ENCODE results near the gene RPL37. TPM values are rescaled to one million over a fixed set of nuclear protein-coding genes. Genes with fewer than 3 reads are reported as not detected.
A peak's percentile ranks its signal among the peaks of the same experiment; 100 is the strongest.

Gene RPL37
- total and polyA plus RNA-seq, 2 donors (not counting 3 experiments of a cell fraction or from before 2014, with no cell fraction given) = 259 to 1,348 TPM

DNA sequence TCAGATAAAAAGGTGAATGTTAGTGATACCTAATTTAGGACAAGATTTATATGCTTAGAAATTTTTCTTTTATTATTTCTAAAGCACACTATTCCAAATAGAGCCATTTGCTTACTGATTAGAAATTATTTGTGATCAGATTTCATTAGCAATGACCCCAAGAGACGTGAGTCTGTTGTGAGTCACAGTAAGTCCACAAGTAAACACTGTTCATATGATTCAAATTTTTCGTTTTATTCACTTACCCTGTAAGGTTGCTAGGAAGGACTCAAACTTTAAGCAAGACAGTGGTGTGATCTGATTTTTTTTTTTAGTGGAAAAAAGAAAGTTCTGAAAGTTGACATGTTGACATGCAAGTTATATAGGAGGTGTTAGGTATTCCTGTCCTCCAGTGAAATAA lies 7.3 kb upstream of the RPL37 start:
- ChIA-PET CTCF (interaction anchor here (0.6 to 1.6 kb wide), 4 partner anchors 10 to 1470 kb away, joined by 3 to 6 read pairs (median 4); no protein-coding TSS in a partner anchor), POLR2A (interaction anchor here (2.2 kb wide), 1 partner anchor 9 kb away, joined by 8 read pairs; no protein-coding TSS in a partner anchor)
- H3K9me3 ChIP-seq (replicated peaks; ENCODE audit: control insufficient read depth, insufficient read depth, low read length) = no peaks in the 10 kb centered on the region
- H3K9ac ChIP-seq (replicated peaks; ENCODE audit: extremely low read depth, insufficient read depth, low read length) = peak overlapping the region; percentile 98
- H3K4me1 ChIP-seq (ENCODE audit: control insufficient read depth, extremely low read depth, insufficient read depth, low read length) = peaks cover 17% of the 10 kb centered on the region
- H3K36me3 ChIP-seq (ENCODE audit: control insufficient read depth in 2 of 2, extremely low read depth in 1 of 2, insufficient read depth in 2 of 2, low read length in 2 of 2) = peaks cover 0 to 3% of the 10 kb centered on the region in 2 experiments
- peak overlapping the region; percentile 100 for H3K4me2 ChIP-seq (ENCODE audit: insufficient read depth, low read length)
- H2AFZ ChIP-seq (ENCODE audit: low read depth, low read length) = no peak overlapping the region
- no peaks in the 10 kb centered on the region for H3K9me1 ChIP-seq (replicated peaks; ENCODE audit: control insufficient read depth, extremely low read depth, insufficient read depth, low read length)
- intact Hi-C loops (cut with micrococcal nuclease) (no loop called here), dilution Hi-C loops (cut with MboI; ENCODE audit: extremely low pct_ligation_motif_present, low sequenced_read_pairs) (no loop called here)
- H3K4me3 ChIP-seq (replicated peaks in 1 of 3; ENCODE audit: insufficient read depth in 1 of 3, low read depth in 1 of 3, low read length in 3 of 3) = peak overlapping the region; percentile 50 to 98 (median 87)
- DNase-seq (ENCODE audit: low read depth, low spot score) (peak; percentile 55), FAIRE-seq (no peak)
- H3K27ac ChIP-seq (ENCODE audit: insufficient read depth, low read depth, low read length) = peak overlapping the region; percentile 95
- peaks cover 42% of the 10 kb centered on the region for H3K79me2 ChIP-seq (ENCODE audit: control insufficient read depth, insufficient read depth, low read length)
- TF ChIP-seq MAX (IDR thresholded peaks at IDR 0.05; ENCODE audit: insufficient read depth, insufficient read length) = no peak
- TF ChIP-seq, protein P1, sequence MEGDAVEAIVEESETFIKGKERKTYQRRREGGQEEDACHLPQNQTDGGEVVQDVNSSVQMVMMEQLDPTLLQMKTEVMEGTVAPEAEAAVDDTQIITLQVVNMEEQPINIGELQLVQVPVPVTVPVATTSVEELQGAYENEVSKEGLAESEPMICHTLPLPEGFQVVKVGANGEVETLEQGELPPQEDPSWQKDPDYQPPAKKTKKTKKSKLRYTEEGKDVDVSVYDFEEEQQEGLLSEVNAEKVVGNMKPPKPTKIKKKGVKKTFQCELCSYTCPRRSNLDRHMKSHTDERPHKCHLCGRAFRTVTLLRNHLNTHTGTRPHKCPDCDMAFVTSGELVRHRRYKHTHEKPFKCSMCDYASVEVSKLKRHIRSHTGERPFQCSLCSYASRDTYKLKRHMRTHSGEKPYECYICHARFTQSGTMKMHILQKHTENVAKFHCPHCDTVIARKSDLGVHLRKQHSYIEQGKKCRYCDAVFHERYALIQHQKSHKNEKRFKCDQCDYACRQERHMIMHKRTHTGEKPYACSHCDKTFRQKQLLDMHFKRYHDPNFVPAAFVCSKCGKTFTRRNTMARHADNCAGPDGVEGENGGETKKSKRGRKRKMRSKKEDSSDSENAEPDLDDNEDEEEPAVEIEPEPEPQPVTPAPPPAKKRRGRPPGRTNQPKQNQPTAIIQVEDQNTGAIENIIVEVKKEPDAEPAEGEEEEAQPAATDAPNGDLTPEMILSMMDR (IDR thresholded peaks at IDR 0.05; ENCODE audit: extremely low read depth in 1 of 2, insufficient read depth in 1 of 2, low read depth in 1 of 2, low read length in 2 of 2) = no peak
- TF ChIP-seq MYC (IDR thresholded peaks at IDR 0.05; ENCODE audit: low read depth, low read length) = no peak
- peak; percentile 64 for TF ChIP-seq FOS (IDR thresholded peaks at IDR 0.05; ENCODE audit: borderline replicate concordance, insufficient read depth, low read length)
- TF ChIP-seq EZH2 (IDR thresholded peaks at IDR 0.05; ENCODE audit: borderline replicate concordance, low read depth, low read length, severe bottlenecking) = no peak
- no peaks in the 10 kb centered on the region for H4K20me1 ChIP-seq (replicated peaks; ENCODE audit: control insufficient read depth, extremely low read depth, insufficient read depth, low read length)
- H3K27me3 ChIP-seq (ENCODE audit: control insufficient read depth in 2 of 2, insufficient read depth in 2 of 2, low read length in 2 of 2) = no peaks in the 10 kb centered on the region
- BruUV-seq (replicated peaks) = no TSS peak
